A375 (cell line): ENCODE data around the gene NCKAP1. TPM values are rescaled to one million over a fixed set of nuclear protein-coding genes. Genes with fewer than 3 reads are reported as not detected.

Source experiments
- small RNA-seq: library from RNA; depleted of rRNA; stranded (forward); fragments of <200 nt; gene quantifications from one replicate; pipeline ENCODE3, GENCODE V24; 2014
- total RNA-seq: library from RNA; depleted of rRNA; stranded (reverse); fragments of >200 nt; shearing (Covaris generic); gene quantifications from 2 replicates; pipeline ENCODE4 v1.2.3, GENCODE V29; 2014; rRNA removed

NCKAP1 gene, protein sequence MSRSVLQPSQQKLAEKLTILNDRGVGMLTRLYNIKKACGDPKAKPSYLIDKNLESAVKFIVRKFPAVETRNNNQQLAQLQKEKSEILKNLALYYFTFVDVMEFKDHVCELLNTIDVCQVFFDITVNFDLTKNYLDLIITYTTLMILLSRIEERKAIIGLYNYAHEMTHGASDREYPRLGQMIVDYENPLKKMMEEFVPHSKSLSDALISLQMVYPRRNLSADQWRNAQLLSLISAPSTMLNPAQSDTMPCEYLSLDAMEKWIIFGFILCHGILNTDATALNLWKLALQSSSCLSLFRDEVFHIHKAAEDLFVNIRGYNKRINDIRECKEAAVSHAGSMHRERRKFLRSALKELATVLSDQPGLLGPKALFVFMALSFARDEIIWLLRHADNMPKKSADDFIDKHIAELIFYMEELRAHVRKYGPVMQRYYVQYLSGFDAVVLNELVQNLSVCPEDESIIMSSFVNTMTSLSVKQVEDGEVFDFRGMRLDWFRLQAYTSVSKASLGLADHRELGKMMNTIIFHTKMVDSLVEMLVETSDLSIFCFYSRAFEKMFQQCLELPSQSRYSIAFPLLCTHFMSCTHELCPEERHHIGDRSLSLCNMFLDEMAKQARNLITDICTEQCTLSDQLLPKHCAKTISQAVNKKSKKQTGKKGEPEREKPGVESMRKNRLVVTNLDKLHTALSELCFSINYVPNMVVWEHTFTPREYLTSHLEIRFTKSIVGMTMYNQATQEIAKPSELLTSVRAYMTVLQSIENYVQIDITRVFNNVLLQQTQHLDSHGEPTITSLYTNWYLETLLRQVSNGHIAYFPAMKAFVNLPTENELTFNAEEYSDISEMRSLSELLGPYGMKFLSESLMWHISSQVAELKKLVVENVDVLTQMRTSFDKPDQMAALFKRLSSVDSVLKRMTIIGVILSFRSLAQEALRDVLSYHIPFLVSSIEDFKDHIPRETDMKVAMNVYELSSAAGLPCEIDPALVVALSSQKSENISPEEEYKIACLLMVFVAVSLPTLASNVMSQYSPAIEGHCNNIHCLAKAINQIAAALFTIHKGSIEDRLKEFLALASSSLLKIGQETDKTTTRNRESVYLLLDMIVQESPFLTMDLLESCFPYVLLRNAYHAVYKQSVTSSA
- 35.8 and 37.6 TPM in 2 replicates for total RNA-seq

DNA sequence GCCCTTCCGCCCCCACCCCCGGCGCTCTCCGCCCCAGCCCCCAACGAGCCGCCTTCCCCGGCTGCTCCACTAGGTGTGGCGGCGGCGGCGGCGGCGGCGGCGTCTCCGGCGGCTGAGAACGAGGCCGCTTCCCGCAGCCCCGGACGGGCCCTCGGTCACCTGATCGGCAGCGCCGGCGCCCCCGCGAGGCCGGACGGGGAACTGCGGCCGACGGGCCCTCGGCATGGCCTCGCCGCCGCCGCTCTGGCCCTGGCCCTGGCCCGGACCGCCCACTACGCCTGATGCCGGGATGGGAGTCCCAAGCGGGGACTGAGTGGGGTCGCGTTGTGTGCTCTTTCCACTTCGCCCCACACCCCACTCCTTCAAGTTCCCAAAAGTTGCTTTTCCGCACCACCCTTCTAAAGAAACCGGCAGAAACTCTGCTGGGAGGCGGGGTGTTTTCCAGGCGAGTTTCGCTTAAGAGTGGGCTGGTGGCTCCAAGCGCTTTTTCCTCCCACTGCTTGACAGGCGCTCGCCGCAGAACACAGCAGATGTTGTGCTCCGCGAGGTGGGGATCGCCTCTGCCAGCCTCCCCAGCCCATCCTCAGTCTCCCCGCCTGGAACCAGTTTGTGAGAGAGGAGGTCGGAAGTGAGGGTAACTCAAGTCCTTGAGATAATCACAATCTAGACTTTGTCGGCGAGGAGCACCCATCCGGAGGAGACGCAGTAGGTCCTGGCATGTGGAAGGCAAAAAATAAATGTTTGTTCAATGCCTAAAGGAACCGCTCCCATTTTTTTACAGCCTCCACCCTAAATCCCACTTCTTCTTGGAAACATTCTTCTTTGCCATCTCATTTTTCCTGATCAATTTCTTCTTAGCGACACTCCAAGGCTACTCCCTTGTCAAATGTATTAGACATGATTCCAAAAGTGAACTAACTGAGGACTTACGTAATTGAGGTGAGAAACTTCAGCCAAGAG lies at the start of gene NCKAP1:
Gene NCKAP1, minus strand, starts transcription at position 117 of the 960 bp plus-strand sequence. CDS start 358 bp downstream, outside the sequence.

DNA sequence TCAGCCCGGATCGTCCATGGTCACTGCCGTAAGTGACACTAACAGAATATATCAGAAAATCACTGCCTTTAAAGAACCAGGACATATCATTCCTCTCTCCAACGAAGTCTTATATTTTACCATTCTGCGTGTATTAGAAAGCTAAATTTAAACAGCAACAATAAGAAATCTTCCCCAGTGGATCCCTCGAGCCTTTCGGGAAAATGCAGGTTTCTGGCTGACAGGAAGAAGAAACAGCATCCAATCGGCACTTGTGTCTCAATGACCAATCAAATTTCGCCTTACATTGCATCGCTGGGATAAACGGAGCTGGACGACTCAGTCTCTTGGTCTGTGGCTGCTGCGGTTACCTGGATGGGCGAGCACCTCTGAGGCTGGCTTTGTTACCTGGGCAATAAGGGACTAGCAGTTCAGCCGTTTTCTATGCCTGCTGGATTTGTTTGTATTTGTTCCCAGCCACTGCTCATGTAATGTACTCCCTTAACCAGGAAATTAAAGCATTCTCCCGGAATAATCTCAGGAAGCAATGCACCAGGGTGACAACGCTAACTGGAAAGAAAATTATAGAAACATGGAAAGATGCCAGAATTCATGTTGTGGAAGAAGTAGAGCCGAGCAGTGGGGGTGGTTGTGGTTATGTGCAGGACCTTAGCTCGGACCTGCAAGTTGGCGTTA lies 40.3 kb upstream of the NCKAP1 start, which contains the start of gene DUSP19:
Gene DUSP19, plus strand, starts transcription at position 284 of the 675 bp plus-strand sequence. Its CDS starts 187 bp downstream, at position 471.

DNA sequence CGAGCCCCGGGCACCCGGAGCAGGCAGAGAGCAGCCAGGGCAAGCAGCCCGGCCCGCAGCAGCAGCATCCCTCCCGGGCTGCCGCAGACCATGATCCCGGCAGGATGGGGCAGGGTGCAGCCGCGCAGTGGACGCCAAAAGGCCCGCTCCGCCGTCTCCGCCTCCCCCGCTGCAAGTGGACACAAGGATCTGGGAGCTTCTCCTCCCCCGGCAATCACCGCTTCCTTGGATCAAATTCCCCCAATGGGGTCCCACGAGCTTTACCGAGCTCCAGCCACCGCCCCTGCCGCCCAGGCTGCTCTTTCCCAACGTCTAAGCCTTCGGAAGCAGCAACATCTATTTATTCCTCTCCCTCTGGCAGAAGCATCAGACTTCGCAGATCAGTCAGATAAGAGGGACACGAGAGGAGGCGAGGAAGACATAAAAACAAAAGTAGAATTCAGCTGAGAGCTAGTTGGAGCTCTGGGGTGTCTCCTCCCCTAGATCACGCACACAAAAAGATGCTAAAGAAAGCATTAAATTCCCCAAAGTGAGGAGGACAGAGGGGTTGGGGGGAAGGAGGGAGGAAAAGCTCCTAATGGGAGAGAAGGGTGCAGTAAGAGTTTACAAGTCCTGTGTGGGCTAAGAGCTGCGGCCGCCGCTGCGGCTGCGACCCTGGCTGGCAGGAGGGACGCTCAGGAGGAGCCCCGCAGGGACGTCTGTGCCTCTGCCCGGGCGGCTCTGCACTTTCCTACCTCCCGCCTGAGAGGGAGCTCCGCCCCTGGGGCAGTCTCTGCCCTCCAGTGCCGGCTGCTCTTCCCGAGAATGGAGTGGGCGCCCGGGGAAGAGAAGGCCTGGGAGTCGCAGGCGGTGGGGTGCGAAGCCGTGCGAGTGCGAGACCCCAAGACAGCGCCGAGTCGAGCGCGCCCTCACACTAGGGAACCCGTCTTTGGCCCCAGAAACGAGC lies 171.5 kb downstream of the NCKAP1 start, which contains the start of gene FRZB:
Gene FRZB, minus strand, starts transcription at position 177 of the 946 bp plus-strand sequence. Its CDS starts 85 bp downstream, at position 92.

Small RNA genes lying within 50 kb of the gene (small RNA-seq; reads per million reads assigned to genes)
- gene RF00019 (not detected), gene RF00599 (not detected), gene RNU6-1122P (not detected)

Other genes with a start within 250 kb of the NCKAP1 start
- gene FRZB, start 171.8 kb downstream of the NCKAP1 start, total RNA-seq: not detected in 2 replicates
- 0.68 and 1.5 TPM in 2 replicates for gene DUSP19, start 40.3 kb upstream of the NCKAP1 start, total RNA-seq
- 12.6 and 13.7 TPM in 2 replicates for gene NUP35, start 86.0 kb upstream of the NCKAP1 start, total RNA-seq